Neural cell (in vitro differentiated cells): Measurements from ENCODE around the gene GNG3. TPM values are rescaled to one million over a fixed set of nuclear protein-coding genes. Genes with fewer than 3 reads are reported as not detected.
A peak's percentile ranks its signal among the peaks of the same experiment; 100 is the strongest.
"Not testable (repeated sequence)": the region's sequence is repeated elsewhere in the genome, so short reads cannot be mapped to it uniquely, and the experiment has no call there.

Source experiments
- H2AFZ ChIP-seq: fragments of 200-600, 300-800 bp; sonication (generic), shearing (Covaris generic); 2 replicates; pipeline ENCODE4 v1.6.0; 2014; ENCODE audit warnings: low read depth, mild to moderate bottlenecking, antibody characterized with exemption, low read length, moderate library complexity
- H3F3A ChIP-seq: fragments of 200-600 bp; shearing (Covaris generic); 2 replicates; pipeline ENCODE4 v1.6.1; 2016; ENCODE audit warnings: mild to moderate bottlenecking, moderate library complexity, mixed read lengths, antibody characterized with exemption, low read length; ENCODE audit not compliant: insufficient read depth, poor library complexity, severe bottlenecking
- H3K27ac ChIP-seq: fragments of 200-600, 300-800 bp; sonication (generic), shearing (Covaris generic); 2 replicates; pipeline ENCODE4 v1.5.1; 2014; ENCODE audit warnings: mild to moderate bottlenecking, low read length, moderate library complexity
- H3K27me3 ChIP-seq: fragments of 300-800, 200-600 bp; sonication (generic), shearing (Covaris generic); 2 replicates; pipeline ENCODE4 v1.6.0; 2014; ENCODE audit warnings: mild to moderate bottlenecking, low read depth, low read length, moderate library complexity; ENCODE audit not compliant: insufficient read depth
- H3K36me3 ChIP-seq: fragments of 300-800, 200-600 bp; sonication (generic), shearing (Covaris generic); 2 replicates; pipeline ENCODE4 v1.5.1; 2014; ENCODE audit warnings: mild to moderate bottlenecking, antibody characterized with exemption, low read length, moderate library complexity; ENCODE audit not compliant: insufficient read depth
- H3K4me2 ChIP-seq: fragments of 300-800, 200-600 bp; sonication (generic), shearing (Covaris generic); 2 replicates; pipeline ENCODE4 v1.6.0; 2014; ENCODE audit warnings: mild to moderate bottlenecking, low read length
- H3K4me3 ChIP-seq: fragments of 300-800, 200-600 bp; sonication (generic), shearing (Covaris generic); 2 replicates; pipeline ENCODE4 v1.5.1; 2014; ENCODE audit warnings: mild to moderate bottlenecking, low read length, moderate library complexity
- H3K79me2 ChIP-seq: fragments of 200-600 bp; shearing (Covaris generic); replicated peaks from 2 replicates; pipeline ENCODE4 v1.6.0; 2014; ENCODE audit warnings: mild to moderate bottlenecking, low read length, moderate library complexity; ENCODE audit not compliant: insufficient read depth
- H3K9ac ChIP-seq: fragments of 300-800, 200-600 bp; sonication (generic), shearing (Covaris generic); 2 replicates; pipeline ENCODE4 v1.6.1; 2016; ENCODE audit warnings: mild to moderate bottlenecking, low read length, mixed read lengths
- H3K9me2 ChIP-seq: fragments of 200-600 bp; shearing (Covaris generic); 2 replicates; pipeline ENCODE4 v1.6.1; 2016; ENCODE audit warnings: mild to moderate bottlenecking, low read length, mixed read lengths; ENCODE audit not compliant: insufficient read depth
- H3K9me3 ChIP-seq: fragments of 200-600, 300-800 bp; sonication (generic), shearing (Covaris generic); 2 replicates; pipeline ENCODE4 v1.6.1; 2016; ENCODE audit warnings: mild to moderate bottlenecking, mixed run types, low read length, moderate library complexity, mixed read lengths
- H4K20me1 ChIP-seq: fragments of 200-600 bp; shearing (Covaris generic); 2 replicates; pipeline ENCODE4 v1.6.1; 2016; ENCODE audit warnings: mild to moderate bottlenecking, mixed run types; ENCODE audit not compliant: insufficient read depth
- EP300 ChIP-seq: fragments of 450-650 bp; conservative IDR thresholded peaks from 2 replicates; pipeline ENCODE4 v1.6.1; 2014; ENCODE audit warnings: antibody characterized with exemption, mild to moderate bottlenecking, moderate library complexity; ENCODE audit not compliant: poor library complexity, severe bottlenecking
- EZH2 ChIP-seq: fragments of 200-600, 300-800 bp; shearing (Covaris generic), sonication (generic); IDR thresholded peaks from 2 replicates; pipeline ENCODE4 v1.6.1; 2014; ENCODE audit warnings: antibody characterized with exemption, low read length, borderline replicate concordance, mild to moderate bottlenecking; ENCODE audit not compliant: insufficient read depth, poor library complexity, severe bottlenecking
- MXI1 ChIP-seq: fragments of 450-650 bp; conservative IDR thresholded peaks from 2 replicates; pipeline ENCODE4 v1.6.1; 2014; ENCODE audit warnings: antibody characterized with exemption, mild to moderate bottlenecking; ENCODE audit not compliant: poor library complexity, severe bottlenecking
- POLR2AphosphoS5 ChIP-seq: IDR thresholded peaks from 2 replicates; pipeline ENCODE4 v1.6.1; 2012
- RAD21 ChIP-seq: fragments of 450-650 bp; conservative IDR thresholded peaks from 2 replicates; pipeline ENCODE4 v1.6.1; 2014; ENCODE audit warnings: antibody characterized with exemption, mild to moderate bottlenecking, moderate library complexity
- REST ChIP-seq: IDR thresholded peaks from 2 replicates; pipeline ENCODE4 v1.6.1; 2012; ENCODE audit warnings: borderline replicate concordance
- SMC3 ChIP-seq: fragments of 450-650 bp; conservative IDR thresholded peaks from 2 replicates; pipeline ENCODE4 v1.6.1; 2014; ENCODE audit warnings: antibody characterized with exemption, mild to moderate bottlenecking, moderate library complexity; ENCODE audit not compliant: poor library complexity
- TAF1 ChIP-seq: IDR thresholded peaks from 2 replicates; pipeline ENCODE4 v1.6.1; 2012; ENCODE audit warnings: low read depth
- polyA plus RNA-seq: library from polyadenylated mRNA; depleted of rRNA; stranded (reverse); fragments of >200 nt; gene quantifications from 2 replicates; pipeline ENCODE4 v1.2.3, GENCODE V29; 2014
- TF ChIP-seq, protein P1 (sequence below): fragments of 450-650 bp; IDR thresholded peaks from 2 replicates; pipeline ENCODE4 v1.5.1; 2014; ENCODE audit warnings: antibody characterized with exemption, mild to moderate bottlenecking, moderate library complexity; ENCODE audit not compliant: poor library complexity, severe bottlenecking

GNG3 gene
- polyA plus RNA-seq, 1 donor from 2014 or later = 121 TPM

DNA sequence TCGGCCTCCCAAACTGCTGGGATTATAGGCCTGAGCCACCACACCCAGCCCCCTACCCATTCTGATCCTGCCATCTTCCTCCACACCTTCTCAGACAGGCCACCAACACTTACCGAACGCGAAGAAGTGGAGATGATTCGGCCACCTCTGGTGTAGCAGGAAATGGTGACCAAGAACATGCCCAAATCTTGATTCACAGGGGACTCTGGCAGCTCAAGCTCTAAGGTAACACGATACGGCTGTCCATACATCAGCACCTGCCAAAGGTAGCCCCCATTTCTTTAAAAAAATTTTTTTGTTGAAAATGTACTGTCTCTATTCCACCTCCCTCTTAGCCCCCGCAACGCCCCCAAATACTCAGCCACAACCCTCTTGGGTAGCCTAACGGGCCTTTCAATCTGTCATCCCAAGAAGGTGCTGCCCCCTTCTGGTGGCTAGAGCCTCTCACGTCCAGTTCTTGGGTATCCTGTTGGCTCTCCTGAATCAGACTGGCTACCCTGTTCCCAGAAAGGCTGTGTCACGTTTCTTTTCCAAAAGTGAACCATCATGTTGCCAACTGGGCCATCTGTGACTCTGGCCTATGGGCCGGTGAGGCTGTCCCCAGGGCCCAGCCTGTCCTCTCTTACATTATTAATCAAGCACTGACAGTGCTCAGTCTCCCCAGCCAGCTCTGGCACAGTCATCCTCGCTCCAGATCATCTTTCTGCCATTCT lies 12.9 kb upstream of the GNG3 start:
- no peaks in the 10 kb centered on the region for H3K9me2 ChIP-seq
- TF ChIP-seq REST (no peak), EP300 (no peak), TAF1 (no peak), POLR2AphosphoS5 (no peak), MXI1 (no peak), RAD21 (peak; percentile 56), SMC3 (peak; percentile 65), EZH2 (no peak)
- TF ChIP-seq, protein P1, sequence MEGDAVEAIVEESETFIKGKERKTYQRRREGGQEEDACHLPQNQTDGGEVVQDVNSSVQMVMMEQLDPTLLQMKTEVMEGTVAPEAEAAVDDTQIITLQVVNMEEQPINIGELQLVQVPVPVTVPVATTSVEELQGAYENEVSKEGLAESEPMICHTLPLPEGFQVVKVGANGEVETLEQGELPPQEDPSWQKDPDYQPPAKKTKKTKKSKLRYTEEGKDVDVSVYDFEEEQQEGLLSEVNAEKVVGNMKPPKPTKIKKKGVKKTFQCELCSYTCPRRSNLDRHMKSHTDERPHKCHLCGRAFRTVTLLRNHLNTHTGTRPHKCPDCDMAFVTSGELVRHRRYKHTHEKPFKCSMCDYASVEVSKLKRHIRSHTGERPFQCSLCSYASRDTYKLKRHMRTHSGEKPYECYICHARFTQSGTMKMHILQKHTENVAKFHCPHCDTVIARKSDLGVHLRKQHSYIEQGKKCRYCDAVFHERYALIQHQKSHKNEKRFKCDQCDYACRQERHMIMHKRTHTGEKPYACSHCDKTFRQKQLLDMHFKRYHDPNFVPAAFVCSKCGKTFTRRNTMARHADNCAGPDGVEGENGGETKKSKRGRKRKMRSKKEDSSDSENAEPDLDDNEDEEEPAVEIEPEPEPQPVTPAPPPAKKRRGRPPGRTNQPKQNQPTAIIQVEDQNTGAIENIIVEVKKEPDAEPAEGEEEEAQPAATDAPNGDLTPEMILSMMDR = peak; percentile 69
- H3K9ac ChIP-seq = no peak overlapping the region
- H2AFZ ChIP-seq = no peak overlapping the region
- H3K4me3 ChIP-seq = no peak overlapping the region
- no peaks in the 10 kb centered on the region for H3K27me3 ChIP-seq
- no peaks in the 10 kb centered on the region for H3K9me3 ChIP-seq
- H3K27ac ChIP-seq = no peak overlapping the region
- no peak overlapping the region for H3K4me2 ChIP-seq
- no peaks in the 10 kb centered on the region for H4K20me1 ChIP-seq
- no peaks in the 10 kb centered on the region for H3K36me3 ChIP-seq
- no peaks in the 10 kb centered on the region for H3K79me2 ChIP-seq
- no peaks in the 10 kb centered on the region for H3F3A ChIP-seq

DNA sequence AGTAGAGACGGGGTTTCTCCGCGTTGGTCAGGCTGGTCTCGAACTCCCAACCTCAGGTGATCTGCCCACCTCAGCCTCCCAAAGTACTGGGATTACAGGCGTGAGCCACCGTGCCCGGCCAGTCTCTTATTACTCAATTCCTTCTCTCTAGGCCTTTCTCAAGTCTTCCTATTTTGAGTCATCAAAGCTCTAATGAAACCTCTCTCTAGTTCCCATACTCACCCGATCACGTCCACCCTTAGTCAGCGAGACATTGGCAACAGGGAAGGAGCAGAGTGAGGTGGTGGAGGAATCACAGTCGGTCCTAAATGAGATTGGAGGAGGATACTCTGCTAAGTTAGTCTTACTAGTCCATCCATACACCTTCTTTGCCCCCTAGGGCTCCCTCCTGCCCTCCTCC lies 5.2 kb upstream of the GNG3 start:
- no peaks in the 10 kb centered on the region for H3K9me3 ChIP-seq
- TF ChIP-seq, protein P1 = no peak
- TF ChIP-seq RAD21 (no peak), REST (no peak), MXI1 (no peak), SMC3 (no peak), EZH2 (no peak), POLR2AphosphoS5 (no peak), EP300 (no peak), TAF1 (no peak)
- H3K79me2 ChIP-seq = peaks cover 25% of the 10 kb centered on the region
- no peak overlapping the region for H3K4me2 ChIP-seq
- H3K27me3 ChIP-seq = no peaks in the 10 kb centered on the region
- no peak overlapping the region for H3K27ac ChIP-seq
- H3K9ac ChIP-seq = no peak overlapping the region
- H4K20me1 ChIP-seq = no peaks in the 10 kb centered on the region
- no peaks in the 10 kb centered on the region for H3K36me3 ChIP-seq
- no peaks in the 10 kb centered on the region for H3K9me2 ChIP-seq
- H2AFZ ChIP-seq = no peak overlapping the region
- no peak overlapping the region for H3K4me3 ChIP-seq
- H3F3A ChIP-seq = no peaks in the 10 kb centered on the region

GRCh38 chr11:62703921-62704320 lies 3.6 kb upstream of the GNG3 start:
- not testable (repeated sequence) for H3K4me3 ChIP-seq, H3F3A ChIP-seq, H3K9me3 ChIP-seq, H3K9me2 ChIP-seq, H3K27ac ChIP-seq, H3K4me2 ChIP-seq, H3K27me3 ChIP-seq, H2AFZ ChIP-seq, H3K36me3 ChIP-seq, H3K9ac ChIP-seq, H4K20me1 ChIP-seq
- peaks cover 40% of the 10 kb centered on the region for H3K79me2 ChIP-seq
